ENCODE data around the gene WIPF3. TPM values are rescaled to one million over a fixed set of nuclear protein-coding genes. Genes with fewer than 3 reads are reported as not detected.

The WIPF3 gene
- total and polyA plus RNA-seq, 2 of the 4 experiments (the other 2 are of a cell fraction), result not detected

- 90% methylated on average over 2 of the region's 3 CpGs; no CpG with 5 or more reads in 1 of the 2 experiments for WGBS, 2 experiments (ENCODE audit: extremely low coverage in 2 of 2, insufficient read length in 1 of 2)
- Histone ChIP-seq H3K79me1 (ENCODE audit: low read depth in 1 of 2, low read length in 2 of 2) (peaks cover 23 to 63% of the 10 kb centered on the region in 2 experiments), H3K9me1 (ENCODE audit: insufficient read depth, low read length) (peaks cover 17% of the 10 kb centered on the region), H3K9ac (ENCODE audit: low read depth, low read length) (no peak overlapping the region), H4K91ac (ENCODE audit: insufficient read depth, low read depth, low read length) (no peak overlapping the region), H3K14ac (replicated peaks; ENCODE audit: low read depth, low read length) (no peak overlapping the region), H2AFZ (replicated peaks; ENCODE audit: low read length, poor library complexity) (no peak overlapping the region), H2BK120ac (ENCODE audit: low read depth, low read length) (no peak overlapping the region), H4K8ac (ENCODE audit: low read depth in 2 of 2, low read length in 2 of 2) (no peak overlapping the region), H3K4me2 (ENCODE audit: low read depth, low read length) (no peak overlapping the region), H4K5ac (ENCODE audit: low read depth, low read length) (no peak overlapping the region), H3K4me1 (ENCODE audit: control insufficient read depth, insufficient read depth, low read length) (no peaks in the 10 kb centered on the region), H2BK20ac (ENCODE audit: low read depth, low read length) (no peak overlapping the region), H3K9me3 (ENCODE audit: control insufficient read depth, insufficient read depth, low read length) (no peaks in the 10 kb centered on the region), H4K20me1 (ENCODE audit: insufficient read depth, low read length) (peaks cover 32% of the 10 kb centered on the region; the same call in 1 of the 2 replicates), H2BK15ac (ENCODE audit: low read depth, low read length) (no peak overlapping the region), H3K18ac (ENCODE audit: low read depth, low read length) (no peak overlapping the region), H3K4ac (ENCODE audit: low read depth, low read length) (no peak overlapping the region), H3K23ac (ENCODE audit: low read depth, low read length) (no peak overlapping the region), H3K27ac (ENCODE audit: insufficient read depth, low read length) (no peak overlapping the region), H2AK5ac (ENCODE audit: low read depth, low read length) (no peak overlapping the region), H2BK5ac (ENCODE audit: low read depth, low read length, poor library complexity, severe bottlenecking) (no peak overlapping the region), H3K36me3 (ENCODE audit: control insufficient read depth, insufficient read depth, low read length) (peaks cover 25% of the 10 kb centered on the region), H2AK9ac (replicated peaks; ENCODE audit: low read depth, low read length, poor library complexity) (no peak overlapping the region), H3K4me3 (ENCODE audit: insufficient read depth, low read depth, low read length) (no peak overlapping the region), H3K56ac (ENCODE audit: extremely low read depth, insufficient read depth, low read length) (no peak overlapping the region), H3K27me3 (ENCODE audit: control insufficient read depth, insufficient read depth, low read length) (no peaks in the 10 kb centered on the region)
- CTCF ChIA-PET, result no interaction called here
- POLR2A ChIA-PET (ENCODE audit: unreplicated experiment), result no interaction called here
- in situ Hi-C loops (cut with MboI; ENCODE audit: low sequenced_read_pairs), result no loop called here
- dilution Hi-C loops (cut with HindIII; ENCODE audit: low sequenced_read_pairs, unreplicated experiment), result no loop called here
- DNase-seq, result no peak
- TF ChIP-seq FOS (IDR thresholded peaks at IDR 0.05; ENCODE audit: low read depth, low read length) (no peak), RCOR1 (IDR thresholded peaks at IDR 0.05; ENCODE audit: insufficient replicate concordance, low read length) (no peak), RAD21 (IDR thresholded peaks at IDR 0.05; ENCODE audit: low read length) (no peak), BHLHE40 (IDR thresholded peaks at IDR 0.05; ENCODE audit: low read depth, low read length) (no peak), CTCF (conservative IDR thresholded peaks at IDR 0.05; ENCODE audit: low read depth, low read length) (no peak), MXI1 (IDR thresholded peaks at IDR 0.05; ENCODE audit: borderline replicate concordance, low read depth, low read length) (no peak)
- no peak for ATAC-seq (ENCODE audit: low read depth)
- BruUV-seq (replicated peaks), result no TSS peak
- intact Hi-C loops (cut with micrococcal nuclease), result no loop called here
Observed at GRCh38 chr7:29956487-29956836, 150.2 kb downstream of the WIPF3 start.

Measured in IMR-90 (cell line).